Stimulated activated CD8-positive, alpha-beta memory T cell treated with anti-CD3 and anti-CD28 coated beads, Interleukin-2, amount 100 ng/mL, for 1 hour (primary cell): ENCODE results near the gene MT1F.
A peak's percentile ranks its signal among the peaks of the same experiment; 100 is the strongest.
"Not testable (repeated sequence)": the region's sequence is repeated elsewhere in the genome, so short reads cannot be mapped to it uniquely, and the experiment has no call there.

Experiments used
- DNase-seq, 2 donors: peaks; one replicate each; pipeline ENCODE4 v3.0.0-alpha.2; 2020; ENCODE audit warnings: low read depth in 2 of 2

MT1F gene

GRCh38 chr16:56657555-56658326 is at the start of gene MT1F:
Gene MT1F (plus strand): TSS chr16:56657959. CDS start chr16:56658059, 100 bp downstream.
- DNase-seq: peak; percentile 37 to 55

GRCh38 chr16:56608043-56608875 is 49.5 kb upstream of the MT1F start, which contains the start of gene MT2A:
Gene MT2A (plus strand): TSS chr16:56608584. CDS start chr16:56608656, 72 bp downstream.
- peak; percentile 63 to 79 for DNase-seq

- no peak for DNase-seq
These were observed 48.8 kb upstream of the MT1F start for GRCh38 chr16:56608876-56609462.

- DNase-seq: peak; percentile 36 to 45
These were observed 48.3 kb upstream of the MT1F start for GRCh38 chr16:56609463-56609921.

- DNase-seq: peak in 1 of 2 donors; percentile 41
These were observed 47.6 kb upstream of the MT1F start for GRCh38 chr16:56610017-56610608.

GRCh38 chr16:56610609-56611111 is 47.1 kb upstream of the MT1F start:
- no peak for DNase-seq

- no peak for DNase-seq
These were observed 46.4 kb upstream of the MT1F start for GRCh38 chr16:56611281-56611833.

GRCh38 chr16:56613706-56614105 is 44.1 kb upstream of the MT1F start:
- DNase-seq: no peak

GRCh38 chr16:56614549-56614991 is 43.2 kb upstream of the MT1F start:
- DNase-seq: no peak

GRCh38 chr16:56615353-56615752 is 42.4 kb upstream of the MT1F start:
- no peak for DNase-seq

- DNase-seq: no peak
These were observed 41.0 kb upstream of the MT1F start for GRCh38 chr16:56616608-56617211.

- DNase-seq: no peak
These were observed 40.3 kb upstream of the MT1F start for GRCh38 chr16:56617212-56618085.

GRCh38 chr16:56618138-56618537 is 39.6 kb upstream of the MT1F start:
- no peak for DNase-seq

- no peak for DNase-seq
These were observed 37.3 kb upstream of the MT1F start for GRCh38 chr16:56620339-56620897.

GRCh38 chr16:56621665-56622445 is 35.9 kb upstream of the MT1F start:
- not testable (repeated sequence) for DNase-seq

GRCh38 chr16:56623184-56623583 is 34.6 kb upstream of the MT1F start:
- DNase-seq: not testable (repeated sequence)

- no peak for DNase-seq
These were observed 34.1 kb upstream of the MT1F start for GRCh38 chr16:56623637-56624036.

GRCh38 chr16:56625140-56625942 is 32.4 kb upstream of the MT1F start, which contains the start of gene MT1E:
Gene MT1E (plus strand): TSS chr16:56625781. CDS start chr16:56625852, 71 bp downstream.
- no peak for DNase-seq
